HG02973 (cell line): Measurements from ENCODE around the gene SPANXN5.
"Not testable (repeated sequence)": the region's sequence is repeated elsewhere in the genome, so short reads cannot be mapped to it uniquely, and the experiment has no call there.

Experiments
- ATAC-seq: cut with Tn5 transposase; IDR thresholded peaks from one replicate; pipeline ENCODE4 v1.9.1; 2021; ENCODE audit warnings: moderate library complexity; ENCODE audit not compliant: unreplicated experiment

SPANXN5 gene, protein sequence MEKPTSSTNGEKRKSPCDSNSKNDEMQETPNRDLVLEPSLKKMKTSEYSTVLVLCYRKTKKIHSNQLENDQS

DNA sequence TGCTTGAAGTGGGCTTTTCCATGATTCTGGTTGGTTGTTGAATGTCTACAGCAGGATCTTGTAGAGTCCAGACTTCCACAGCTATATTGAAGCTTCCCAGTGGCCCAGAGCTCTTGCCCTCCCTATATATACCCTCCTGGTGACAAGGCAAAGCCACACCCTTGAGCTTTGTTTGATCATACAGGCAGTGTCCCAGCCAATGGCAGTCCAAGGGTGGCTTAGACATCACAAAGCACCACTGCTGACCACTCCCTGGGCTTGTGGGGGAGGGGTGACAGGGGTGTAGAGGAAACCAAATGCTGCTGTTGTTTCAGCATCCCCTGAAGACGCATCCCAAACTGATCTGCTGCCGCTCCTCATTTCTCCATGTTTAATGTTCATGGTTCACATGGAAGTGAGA lies at the start of gene SPANXN5:
TSS of gene SPANXN5 (minus strand) at position 101 of the 400 bp plus-strand sequence. CDS start at position 22, 79 bp downstream.
- not testable (repeated sequence) for ATAC-seq

DNA sequence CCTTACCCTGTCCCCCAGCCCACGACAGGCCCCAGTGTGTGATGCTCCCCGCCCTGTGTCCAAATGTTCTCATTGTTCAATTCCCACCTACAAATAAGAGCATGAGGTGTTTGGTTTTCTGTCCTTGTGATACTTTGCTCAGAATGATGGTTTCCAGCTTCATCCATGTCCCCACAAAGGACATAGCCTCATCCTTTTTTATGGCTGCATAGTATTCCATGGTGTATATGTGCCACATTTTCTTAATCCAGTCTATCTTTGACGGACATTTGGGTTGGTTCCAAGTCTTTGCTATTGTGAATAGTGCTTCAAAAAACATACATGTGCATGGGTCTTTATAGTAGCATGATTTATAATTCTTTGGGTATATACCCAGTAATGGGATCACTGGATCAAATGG lies 46.4 kb upstream of the SPANXN5 start:
- not testable (repeated sequence) for ATAC-seq

DNA sequence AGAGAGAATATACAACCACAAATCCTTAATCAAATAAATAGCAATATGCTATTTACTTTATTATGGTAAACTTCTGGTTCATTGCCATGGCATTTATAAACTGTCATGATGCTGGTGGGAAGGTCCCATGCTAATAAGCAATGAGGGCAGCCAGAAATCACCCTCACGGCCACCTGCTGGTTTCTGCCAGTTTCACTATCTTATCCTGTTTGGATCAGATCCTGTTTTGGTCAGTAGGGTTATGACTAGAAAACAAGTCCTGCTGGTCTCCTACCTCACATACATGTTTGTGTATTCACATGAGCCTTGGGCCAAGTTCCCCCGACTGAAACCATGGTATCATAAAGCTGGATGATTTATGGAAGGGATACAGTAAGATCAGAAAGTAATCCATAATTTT lies 41.9 kb upstream of the SPANXN5 start:
- no peak for ATAC-seq

DNA sequence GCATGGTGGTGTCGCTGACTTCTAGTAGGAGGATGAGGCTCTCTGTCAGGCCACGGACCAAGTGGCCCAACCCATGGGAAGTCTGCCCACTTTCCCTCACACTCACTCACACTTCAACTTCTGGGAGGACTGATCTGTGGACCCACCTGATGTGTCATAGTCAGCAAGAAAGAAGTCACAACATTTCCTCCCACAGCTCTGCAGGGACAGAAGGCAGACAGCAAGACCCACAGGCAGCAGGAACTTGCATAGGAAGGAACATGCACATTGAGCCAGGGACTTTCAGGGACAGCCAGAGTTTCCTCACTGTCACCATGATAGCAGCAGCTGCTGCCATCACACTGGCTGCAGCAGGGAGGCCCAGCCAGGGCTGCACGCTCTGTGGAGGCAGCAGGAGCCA lies 33.3 kb upstream of the SPANXN5 start:
- no peak for ATAC-seq

DNA sequence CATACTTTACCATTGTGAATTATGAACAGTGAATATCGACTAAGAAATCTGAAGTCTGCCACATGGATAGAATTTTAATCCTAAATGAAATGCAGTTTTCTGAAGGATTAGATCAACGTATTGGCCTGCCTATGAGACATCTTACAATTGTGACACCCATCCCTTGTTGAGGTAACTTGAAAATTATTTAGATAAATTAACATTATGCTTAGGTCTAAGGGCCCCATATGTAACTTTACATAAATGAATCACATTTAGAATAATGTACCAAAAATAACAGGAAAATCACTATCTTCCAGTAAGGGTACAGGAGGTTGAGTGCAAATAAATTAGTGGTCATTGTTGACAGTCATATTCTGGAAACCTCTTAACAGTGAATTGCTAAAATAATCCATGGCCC lies 27.4 kb upstream of the SPANXN5 start:
- ATAC-seq = no peak

DNA sequence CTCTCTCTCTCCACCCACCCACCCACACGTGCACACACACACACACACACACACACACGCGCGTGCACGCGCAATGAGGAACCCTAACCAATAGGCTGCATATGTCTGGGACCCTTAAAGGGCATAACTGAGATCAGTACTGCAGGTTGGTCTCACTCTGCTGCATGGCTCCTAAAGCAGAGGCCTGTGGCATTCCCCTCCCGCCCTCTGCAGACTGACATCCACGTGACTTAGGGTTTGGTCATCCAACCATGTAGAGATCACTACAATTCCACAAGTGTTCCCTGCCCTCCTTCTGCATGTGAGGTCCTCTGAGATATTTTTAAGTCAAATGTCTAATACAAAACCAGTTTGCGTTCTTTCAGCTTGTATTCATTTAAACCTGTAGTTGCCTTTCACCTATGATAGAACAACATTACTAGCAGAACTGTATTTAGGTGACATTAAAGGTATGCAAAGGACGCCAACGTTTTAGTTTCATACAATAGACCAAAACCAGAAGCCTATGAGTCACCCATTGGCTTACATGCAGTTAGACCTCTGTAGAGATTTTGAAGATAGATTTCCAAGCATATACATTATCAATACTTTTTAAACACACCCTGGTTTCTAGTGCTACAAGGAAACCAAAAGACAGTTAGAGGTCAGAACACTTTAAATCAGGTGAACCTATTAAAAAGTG lies 24.0 kb upstream of the SPANXN5 start:
- ATAC-seq = no peak

DNA sequence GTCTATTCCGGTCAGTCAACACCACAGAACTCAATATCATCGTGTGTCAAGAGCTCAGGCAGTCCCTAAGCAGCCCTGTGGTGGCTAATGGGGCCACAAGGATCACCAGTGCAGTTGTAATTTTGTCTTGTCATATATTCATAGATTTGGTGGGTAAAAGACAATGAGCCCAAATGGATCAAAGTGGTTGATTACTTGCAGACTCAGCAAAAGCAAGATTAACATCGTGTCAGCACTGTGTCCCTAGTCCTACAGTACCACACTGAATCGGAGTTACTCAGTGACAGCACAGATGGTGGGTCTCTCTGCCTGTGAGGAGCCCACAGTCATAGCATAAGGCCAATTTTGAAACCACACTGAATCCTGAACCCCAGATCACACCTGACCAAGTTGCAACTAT lies 22.6 kb upstream of the SPANXN5 start:
- ATAC-seq = no peak

DNA sequence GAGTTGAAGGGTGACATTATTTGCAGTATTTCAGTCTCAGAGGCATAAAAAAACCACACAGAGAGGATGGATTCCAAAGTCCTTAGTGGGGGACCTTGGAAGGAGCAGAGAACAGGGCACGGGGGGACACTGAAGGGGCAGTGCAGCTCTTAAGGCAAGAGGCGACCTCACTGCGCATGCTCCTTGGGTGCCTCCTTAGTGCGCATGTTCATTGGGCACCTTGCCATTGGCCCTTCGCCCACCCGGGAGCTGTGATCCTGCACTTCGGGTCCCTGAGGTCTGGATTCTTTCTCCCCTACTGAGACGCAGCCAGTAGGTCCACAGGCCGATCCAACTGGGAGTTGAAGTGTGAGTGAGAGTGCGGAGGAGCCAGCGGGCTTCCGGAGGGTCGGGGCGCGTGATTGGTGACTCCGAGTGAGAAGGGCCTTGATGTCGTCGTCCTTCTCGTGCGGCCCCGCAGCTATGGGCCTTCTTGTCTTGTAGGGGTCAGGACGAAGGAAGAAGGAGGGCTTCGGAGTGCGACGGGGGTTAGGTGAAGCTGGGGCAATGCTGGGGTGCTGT lies 13.9 kb upstream of the SPANXN5 start, which contains the start of gene XAGE5:
TSS of gene XAGE5 (plus strand) at position 223 of the 561 bp plus-strand sequence. CDS start 1,280 bp downstream, outside the sequence.
- ATAC-seq = no peak

DNA sequence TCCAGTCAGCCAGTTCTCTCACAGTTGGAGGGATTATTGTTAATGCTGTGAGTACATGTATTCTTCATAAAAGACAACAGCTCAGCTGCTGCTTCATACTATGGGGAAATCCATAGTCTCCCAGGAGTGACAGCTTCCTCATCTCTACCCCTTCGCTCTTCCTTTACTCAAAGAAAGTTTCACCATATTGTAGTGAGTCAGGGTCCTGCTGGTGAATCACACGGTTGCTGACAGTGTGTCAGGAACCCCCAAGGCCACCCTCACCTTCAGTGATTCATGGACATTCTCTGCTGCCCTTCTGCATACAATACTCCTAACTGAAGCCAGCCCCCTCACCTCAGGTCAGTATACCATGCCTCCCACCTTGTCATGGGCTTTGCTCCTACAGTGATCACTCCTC lies 7.6 kb upstream of the SPANXN5 start:
- ATAC-seq = not testable (repeated sequence)

DNA sequence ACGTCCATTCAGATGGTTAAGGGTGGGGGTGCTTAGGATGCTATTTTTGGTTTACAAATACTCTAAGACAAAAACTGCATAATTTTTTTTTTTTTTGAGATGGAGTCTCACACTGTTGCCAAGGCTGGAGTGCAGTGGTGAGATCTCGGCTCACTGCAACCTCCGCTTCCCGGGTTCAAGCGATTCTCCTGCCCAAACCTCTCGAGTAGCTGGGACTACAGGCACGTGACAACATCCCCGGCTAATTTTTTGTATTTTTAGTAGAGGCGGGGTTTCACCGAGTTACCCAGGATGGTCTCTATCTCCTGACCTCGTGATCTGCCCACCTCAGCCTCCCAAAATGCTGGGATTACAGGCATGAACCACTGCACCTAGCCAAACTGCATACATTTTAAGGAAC lies 23.7 kb downstream of the SPANXN5 start:
- ATAC-seq = not testable (repeated sequence)

DNA sequence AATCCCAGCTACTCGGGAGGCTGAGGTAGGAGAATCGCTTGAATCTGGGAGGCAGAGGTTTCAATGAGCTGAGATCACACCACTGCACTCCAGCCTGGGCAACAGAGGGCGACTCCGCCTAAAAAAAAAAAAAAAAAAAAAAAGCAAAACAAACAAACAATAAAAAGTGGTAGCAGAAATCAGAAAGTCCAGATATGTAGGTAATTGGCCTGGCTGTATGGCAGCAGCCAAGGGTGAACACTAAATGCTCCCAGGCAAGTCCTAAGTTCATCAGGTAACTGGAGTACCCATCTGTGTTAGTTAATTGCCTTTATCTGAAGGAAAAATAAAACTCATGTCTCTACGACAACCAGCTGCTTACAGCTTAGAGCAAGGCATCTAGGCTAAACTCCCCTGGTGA lies 31.2 kb downstream of the SPANXN5 start:
- not testable (repeated sequence) for ATAC-seq

DNA sequence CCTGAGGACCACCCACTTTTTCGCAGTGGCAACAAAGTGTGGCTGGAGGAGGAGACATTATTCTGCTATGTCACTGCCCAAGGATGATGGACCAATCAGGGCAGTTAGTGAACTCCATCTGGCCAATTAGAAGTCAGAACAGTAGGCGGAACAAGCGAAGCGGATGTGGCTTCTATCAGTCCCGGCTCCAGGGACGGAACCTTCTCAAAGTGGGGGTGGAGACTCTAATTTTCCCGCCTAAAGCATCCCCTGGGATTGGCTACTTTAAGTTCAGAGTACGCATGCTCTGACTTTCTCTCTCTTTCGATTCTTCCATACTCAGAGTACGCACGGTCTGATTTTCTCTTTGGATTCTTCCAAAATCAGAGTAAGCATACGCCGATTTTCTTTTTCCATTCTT lies 46.3 kb downstream of the SPANXN5 start, which contains the start of gene SSX2B:
TSS of gene SSX2B (plus strand) at position 301 of the 400 bp plus-strand sequence. CDS start 1,429 bp downstream, outside the sequence.
- not testable (repeated sequence) for ATAC-seq
